Stimulated activated CD4-positive, alpha-beta T cell treated with anti-CD3 and anti-CD28 coated beads, Interleukin-15, amount 100 ng/mL, for 1 hour (primary cell): ENCODE data around the gene SGMS2.

Source experiments
- DNase-seq, 2 donors: peaks; one replicate each; pipeline ENCODE4 v3.0.0-alpha.2; 2020; ENCODE audit warnings: low read depth in 1 of 2, low spot score in 1 of 2

SGMS2 gene

DNA sequence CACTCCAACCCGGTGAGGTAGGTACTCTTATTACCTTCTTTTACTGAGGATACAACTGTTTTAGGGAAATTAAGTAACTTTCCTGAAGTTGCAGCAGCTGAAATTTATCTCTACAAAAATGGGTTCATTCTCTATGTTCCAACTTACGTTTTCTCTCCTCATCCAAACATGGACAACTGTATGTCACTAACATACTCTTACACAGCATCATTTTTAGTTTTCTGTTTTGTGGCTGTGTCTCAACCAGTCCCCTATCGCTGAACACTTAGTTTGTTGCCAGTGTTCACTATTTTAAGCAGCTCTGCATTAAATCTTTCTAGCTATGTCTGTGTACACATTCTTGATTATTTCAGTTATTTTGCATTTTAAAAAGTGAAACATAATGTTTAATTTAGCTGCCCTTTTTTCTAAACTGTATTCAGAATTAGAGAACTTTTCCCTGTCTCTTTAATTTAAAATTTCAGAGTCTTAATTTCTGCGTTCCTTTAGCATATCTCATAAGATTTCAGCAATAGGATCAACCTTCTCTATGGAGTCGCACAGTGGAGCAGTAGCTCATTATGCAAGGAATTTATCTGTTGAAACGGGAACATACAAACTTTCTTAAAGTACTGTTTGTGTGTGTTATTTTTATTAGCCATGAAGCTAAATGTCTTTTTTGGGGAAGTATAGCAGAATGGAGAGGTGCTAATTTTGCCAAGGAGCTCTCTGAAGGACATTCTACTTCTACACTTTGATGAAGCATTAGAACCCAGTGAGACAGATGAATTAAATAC lies 3.8 kb downstream of the SGMS2 start:
- no peak for DNase-seq

DNA sequence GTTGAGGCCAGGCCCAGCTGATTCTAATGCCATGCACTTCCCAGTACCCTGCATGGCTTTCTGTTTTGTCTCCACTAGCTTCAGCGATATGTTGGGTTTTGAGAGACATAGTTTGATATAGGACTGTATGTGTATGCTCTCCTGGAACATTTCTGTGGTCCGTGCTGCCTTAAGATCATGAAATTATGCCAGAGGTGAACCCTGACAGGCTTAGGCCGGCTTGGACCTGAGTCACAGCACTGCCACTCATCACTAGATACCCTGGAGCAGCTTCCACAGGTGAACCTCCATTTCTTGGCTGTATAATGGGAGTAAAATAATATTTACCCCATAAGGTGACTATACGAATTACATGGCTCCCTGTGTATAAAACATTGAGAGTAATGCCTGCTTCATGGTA lies 6.4 kb downstream of the SGMS2 start:
- no peak for DNase-seq

DNA sequence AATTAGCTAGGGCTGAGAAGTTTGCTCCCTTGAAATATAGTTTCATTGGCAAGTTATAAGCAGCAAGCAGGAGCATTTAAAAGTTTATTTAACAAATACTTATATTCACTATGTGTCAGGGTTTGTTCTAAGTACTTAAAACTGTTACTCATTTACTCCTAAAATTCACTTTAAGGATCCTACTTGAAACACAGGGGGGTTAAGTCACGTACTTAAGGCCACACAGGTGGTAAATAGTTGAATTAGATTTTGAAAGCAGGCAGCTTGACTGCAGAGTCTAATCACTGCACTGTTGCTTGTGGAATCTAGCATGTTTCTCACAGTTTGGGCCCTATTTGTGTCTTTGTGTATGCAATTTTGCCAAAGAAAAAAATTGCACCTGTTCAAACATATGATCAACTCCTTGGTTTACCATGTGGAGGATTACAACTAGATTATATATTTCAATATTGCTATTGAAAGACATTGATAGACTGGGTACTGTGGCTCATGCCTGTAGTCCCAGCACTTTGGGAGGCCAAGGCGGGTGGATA lies 7.6 kb downstream of the SGMS2 start:
- DNase-seq: no peak

DNA sequence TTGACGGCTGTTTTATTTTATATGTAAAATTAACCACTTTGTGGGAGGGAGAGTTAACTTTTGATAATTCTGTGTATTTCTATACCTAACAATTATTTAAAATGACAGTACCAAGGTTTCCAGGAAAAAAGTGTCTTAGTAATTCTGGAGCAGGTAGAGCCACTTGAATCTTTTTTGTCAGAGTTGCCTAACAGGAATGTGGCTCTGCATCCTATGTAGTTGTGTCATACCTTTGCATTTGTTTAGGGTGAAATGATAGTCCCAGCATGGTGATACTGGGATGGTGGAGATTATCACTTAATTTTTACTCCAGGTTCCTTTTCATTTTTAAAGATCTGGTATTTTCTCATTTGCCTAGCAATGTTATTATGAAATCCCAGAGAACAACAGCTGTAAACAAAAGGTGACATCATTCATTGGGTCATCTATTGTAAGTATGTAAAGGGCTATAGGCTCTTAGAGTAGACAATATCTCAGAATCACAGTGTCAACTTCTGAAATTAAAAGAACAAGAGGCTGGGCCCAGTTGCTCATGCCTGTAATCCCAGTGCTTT lies 9.6 kb downstream of the SGMS2 start:
- no peak for DNase-seq

DNA sequence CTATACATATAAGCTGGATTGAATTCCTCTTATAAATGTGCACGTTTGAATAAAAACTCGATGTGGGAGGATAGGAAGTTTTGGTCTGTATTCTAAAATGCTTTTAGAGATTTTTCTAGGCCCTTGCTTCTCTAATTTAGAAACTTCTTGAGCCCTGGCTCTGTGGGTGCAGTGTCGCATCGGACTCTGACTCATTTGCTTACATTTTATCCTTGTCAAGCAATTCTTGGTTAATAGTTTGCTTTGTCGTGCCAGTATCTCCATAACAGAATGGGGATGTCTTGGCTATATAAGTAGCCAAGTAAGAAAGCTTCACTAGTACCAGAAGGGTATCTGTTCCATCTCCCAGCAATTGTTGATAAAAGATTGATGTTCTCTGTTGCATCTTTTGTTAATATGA lies 10.7 kb downstream of the SGMS2 start:
- DNase-seq: no peak

DNA sequence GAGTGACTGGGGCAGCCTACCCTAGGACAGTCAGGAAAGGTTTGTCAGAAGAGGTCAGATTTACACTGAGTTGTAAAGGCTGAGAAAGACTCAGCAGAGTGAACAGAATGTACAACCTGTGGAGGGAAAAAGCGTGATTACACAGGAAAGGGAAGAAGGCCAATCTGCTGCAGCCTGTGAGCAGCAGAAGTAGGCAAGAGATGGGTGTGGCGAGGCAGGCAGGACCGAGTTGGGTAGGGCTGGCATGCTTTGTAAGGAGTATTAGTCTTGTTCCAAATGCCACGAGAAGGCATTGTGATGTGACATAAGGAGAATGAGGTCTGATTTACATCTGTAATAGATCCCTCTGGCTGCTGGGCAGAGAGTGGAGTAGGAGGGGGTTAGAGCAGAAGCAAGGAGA lies 12.6 kb downstream of the SGMS2 start:
- no peak for DNase-seq

DNA sequence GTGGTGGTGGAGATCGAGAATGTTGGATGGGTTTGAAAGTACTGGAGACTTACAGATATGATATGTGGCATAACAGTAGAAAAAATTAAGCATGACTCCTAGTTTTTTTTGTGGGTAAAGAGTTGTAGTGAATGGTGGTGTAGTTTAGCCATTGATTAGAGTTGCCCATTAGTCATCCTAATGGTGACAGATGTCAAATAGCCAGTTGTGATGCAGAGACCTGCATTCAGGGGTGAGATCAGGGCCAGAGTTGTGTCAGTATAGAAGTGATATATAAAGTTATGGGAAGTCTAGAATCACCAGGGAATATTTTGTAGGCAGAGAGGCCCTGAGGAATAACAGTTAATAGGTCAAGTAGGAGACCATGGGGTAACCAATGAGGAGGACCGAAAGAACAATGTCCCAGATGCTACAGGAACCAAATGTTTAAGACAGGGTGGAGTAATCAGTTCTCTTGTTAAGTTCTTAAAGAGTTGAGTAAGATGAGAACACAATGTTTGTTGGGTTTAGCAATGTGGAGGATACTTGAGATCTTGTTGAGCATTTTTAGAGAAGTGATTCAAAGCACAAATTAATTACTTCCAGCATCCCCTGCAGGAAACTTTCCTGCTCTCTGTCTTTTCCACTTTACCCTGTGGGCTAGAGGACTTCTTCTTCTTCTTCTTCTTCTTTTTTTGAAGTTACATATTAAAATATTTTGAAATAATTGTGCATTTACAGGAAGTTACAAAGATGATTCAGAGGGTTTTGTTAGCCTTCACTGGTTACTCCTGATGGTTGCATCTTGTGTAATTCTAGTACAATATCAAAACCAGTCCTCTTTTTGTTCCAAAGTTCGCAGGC lies 13.3 kb downstream of the SGMS2 start:
- no peak for DNase-seq

DNA sequence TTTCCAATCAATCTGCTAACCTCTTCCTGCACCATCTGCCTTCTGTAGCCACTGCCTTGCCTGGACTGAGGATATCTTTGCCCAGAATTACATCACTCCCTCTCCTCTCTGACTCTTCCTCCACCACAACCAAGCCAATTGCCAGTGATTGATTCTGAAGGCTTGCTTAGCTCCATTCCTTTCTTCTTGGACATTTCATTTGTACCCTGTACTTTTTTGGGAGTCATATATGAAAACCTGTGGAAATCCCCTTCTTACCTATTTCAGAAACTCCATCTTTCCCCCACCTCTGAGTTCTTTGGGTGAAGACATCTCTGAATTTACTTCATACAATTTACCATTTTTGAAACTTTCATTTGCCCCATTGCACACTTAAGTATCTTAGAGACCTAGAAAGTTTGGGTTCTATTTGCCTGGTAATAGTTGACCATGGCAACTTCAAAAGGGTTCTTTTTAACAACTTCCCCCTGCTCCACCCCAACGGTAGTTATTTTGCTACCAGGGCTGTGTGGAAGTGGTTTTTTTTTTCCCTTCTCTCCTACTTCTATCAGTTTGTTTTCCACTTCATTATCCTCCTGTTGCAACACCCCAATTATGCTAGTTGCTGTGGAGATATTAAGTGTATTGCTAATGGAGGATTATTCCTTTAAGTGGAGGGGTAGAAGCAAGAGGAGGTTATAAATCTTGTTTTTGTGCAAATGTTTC lies 14.3 kb downstream of the SGMS2 start:
- no peak for DNase-seq

DNA sequence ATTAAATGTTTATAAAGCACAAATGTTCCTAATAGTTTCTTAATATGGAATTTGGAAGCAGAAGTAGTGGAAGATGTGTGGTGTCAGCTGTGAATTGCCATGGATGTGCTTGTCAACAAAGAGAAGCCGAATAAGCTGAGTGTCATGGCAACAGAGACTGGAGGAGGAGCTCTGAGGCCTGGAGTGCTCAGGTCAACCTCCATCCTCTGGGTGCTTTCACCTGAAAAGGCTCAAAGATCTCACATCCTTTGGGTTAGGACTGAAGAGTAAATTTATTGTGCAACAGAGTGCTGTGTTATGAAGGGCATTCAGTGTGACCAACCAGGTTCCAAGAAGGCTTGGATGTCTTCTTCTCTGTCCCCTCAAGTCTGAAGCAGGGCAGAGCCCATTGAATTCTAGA lies 18.7 kb downstream of the SGMS2 start:
- no peak for DNase-seq

DNA sequence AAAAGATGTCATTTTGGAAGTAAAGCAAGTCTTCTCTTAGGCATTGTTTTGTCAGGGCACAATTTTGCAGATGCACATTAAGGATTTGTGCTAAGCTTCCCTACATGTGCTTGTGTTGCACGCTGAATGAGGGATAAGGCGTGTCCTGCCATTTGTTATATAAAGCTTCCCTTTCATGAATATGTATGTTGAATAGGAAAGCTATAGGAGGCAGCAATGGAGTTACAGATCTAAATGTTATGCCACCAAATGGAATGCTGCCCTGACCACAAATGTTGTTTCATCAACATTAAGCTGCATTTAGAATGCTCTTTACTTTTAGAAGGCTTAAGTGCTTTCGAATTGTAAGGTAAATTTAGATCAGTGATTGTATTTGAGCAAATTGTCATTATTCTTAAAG lies 20.9 kb downstream of the SGMS2 start:
- DNase-seq: no peak

DNA sequence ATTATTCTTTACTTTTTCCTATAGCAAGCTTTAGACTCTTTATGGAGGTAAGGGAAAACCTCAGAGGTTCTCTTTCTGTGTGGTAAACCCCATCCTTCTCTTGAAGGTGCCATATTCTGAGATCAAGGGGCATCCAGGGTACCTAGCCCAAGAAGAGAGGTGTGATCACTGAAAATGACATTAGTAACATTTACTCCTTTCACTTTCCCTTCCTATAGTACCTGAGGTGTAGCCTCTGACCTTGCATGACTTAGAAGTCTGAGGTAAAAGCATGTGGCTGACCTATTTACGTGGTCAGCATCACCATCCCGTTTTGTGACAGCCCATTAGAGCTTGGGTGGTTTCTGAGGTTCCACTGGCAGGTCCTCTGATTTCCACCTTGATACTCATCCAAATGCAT lies 25.7 kb downstream of the SGMS2 start:
- no peak for DNase-seq

DNA sequence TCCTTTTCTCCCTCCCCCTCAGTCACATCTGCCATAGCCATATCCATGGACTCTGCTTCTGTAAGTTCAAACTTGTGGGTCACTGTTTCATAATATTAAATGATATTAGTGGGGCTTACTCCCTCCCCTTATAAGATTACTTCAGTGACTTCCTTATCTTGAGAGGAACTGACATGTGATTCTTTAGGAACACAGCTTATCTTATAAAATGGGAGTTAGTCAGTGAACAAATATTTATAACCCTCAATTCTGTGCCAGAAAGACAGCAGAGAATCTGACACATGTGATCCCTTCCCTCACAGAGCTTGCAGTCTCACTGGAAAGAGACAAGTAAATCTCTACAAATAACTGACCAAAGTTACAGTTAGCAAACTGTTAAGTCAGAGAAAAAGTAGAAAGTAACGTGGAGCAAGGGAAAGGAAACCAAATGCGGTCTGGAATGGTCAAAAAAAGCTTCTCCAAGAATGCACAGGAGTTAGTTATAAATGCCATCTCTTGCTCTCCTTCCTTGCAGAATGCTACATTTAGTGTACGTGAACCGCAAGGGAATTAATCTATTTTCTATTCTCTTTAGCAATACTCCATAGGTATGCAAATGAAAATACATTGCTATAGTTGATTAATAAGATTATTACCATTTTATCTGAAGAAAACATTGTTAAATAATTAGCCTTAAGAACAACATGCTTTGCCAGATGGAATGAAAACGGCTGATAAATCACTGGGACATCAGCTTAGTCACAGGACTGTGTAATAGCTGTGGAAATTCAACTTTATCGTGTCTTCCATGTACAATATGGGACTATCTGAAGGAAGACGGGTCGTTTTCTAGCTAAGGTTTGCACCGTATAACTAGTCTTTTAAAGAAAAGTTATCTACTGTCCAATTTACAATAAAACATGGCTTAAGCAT lies 29.0 kb downstream of the SGMS2 start:
- DNase-seq: no peak

DNA sequence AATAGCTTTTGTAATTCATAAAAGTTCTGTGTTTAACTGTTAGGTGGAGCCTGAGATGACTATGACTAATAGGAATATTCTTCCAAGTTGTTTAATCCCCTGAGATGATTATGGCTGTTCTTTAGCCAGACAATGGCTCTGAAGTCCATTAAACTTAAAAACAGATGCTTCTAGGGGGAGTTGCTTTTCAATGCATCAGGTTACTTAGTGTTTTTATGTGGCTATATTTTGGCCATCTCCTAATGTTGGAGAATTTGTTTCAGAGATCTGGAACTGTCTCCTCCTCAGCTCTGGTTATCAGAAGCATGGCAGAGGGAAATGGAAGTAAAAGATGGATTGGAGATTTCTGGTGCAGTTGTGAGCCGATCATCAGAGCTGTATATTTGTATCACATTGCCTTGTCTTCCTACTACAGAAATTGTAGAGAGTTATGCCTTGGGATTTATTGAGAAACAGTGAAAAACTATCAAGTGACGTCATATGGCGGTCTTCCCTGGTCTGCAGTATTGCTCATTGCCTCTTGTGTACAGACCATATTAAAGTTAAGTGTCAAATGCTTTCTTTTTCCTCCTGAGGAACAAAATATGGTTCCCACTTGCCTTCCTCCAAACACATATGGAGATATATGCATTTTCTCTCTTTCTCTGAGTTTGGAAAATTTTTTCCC lies 29.8 kb downstream of the SGMS2 start:
- no peak for DNase-seq

DNA sequence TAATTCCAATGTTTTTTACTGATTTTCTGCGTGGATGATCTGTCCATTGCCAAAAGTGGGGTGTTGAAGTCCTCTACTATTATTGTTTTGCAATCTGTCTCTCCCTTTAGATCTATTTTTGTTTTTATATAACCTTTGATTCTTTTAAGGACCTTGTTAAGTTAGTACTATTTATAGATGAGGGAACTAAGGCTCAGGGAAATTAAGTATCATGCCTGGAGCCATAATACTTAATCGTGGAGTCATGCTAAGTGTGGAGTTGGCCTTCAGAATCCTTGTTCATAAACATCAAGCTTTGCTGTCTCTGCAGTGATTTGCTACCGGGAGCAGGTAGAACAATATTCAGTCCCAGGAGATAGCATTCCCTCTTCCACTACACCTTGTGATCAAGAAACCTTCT lies 31.0 kb downstream of the SGMS2 start:
- no peak for DNase-seq

DNA sequence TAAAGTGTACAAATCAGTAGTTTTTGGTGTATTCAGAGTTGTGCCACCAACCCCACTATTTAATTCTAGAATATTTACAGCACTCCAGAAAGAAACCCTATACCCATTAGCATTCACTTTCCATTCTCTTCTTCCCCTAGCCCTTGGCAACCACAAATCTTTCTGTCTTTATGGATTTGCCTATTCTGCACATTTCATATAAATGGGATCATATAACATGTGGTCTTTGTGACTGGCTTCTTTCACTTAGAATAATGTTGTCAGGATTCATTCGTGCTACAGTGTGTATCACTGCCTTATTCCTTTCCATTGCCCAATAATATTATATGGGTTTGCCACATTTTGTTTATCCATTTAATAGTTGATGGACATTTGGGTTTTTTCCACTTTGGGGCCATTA lies 32.2 kb downstream of the SGMS2 start:
- no peak for DNase-seq

DNA sequence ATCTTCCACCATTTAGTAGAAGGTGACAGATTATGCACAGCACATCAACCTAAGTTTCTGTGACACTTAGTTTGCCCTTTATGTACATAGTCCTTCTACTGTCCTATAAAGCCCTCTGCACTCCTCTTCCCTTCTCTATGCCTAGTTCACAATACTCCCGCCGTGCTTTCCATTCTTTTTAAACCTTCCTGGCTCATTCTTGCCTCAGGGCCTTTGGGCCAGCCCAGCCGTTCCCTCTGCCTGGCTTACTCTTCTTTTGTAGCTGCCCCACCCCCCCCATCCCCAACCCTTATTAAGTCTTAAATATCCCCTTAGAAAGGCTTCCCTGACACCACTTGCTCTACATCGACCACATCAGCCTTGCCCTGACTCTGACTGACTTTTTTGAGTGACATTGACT lies 33.0 kb downstream of the SGMS2 start:
- DNase-seq: no peak

DNA sequence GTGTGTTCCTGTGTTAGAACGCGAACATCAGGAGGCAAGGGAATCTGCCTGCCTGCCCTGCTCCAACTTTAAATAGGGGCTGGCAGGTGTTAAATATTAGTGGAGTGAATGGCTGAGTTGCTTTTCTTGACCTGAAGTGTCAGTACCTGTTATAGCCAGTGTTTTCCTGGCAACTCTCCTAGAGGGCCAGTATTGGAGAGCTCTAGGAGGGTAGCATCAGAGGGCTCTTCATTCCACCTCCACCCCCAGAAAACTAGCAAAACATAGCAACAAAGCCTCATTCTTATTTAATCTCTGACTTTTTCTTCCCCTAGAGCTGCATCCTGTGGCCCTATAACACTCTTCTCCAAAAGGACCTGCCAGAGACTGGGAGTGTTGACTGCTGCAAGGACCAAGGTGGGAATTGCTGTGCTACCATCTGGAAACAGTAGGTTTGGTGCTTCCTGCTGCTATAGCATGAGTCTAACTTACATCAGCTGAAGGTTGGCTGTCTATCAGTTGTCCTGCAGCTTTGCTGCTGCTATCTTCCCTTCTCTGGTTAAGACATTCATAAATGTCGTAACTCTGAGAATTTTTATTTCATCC lies 33.5 kb downstream of the SGMS2 start:
- no peak for DNase-seq

DNA sequence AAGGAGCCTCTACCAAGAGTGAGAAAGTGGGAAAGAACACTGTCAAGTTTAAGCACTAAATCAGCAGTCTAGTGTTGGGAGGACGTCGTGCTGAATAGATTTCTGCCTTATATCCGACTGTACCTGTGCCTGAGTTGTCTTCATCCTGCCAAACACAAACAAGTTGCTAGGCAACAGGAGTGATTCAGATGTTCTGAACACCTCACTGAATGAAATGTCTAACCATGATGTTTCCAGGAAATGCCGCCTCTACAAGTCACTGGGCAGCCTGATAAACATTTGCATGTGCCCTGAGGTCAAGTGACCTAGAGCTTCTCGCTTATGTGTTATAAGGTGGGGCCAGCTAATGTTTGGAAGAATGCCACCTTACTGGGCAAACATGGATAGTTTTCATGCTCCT lies 37.9 kb downstream of the SGMS2 start:
- no peak for DNase-seq

DNA sequence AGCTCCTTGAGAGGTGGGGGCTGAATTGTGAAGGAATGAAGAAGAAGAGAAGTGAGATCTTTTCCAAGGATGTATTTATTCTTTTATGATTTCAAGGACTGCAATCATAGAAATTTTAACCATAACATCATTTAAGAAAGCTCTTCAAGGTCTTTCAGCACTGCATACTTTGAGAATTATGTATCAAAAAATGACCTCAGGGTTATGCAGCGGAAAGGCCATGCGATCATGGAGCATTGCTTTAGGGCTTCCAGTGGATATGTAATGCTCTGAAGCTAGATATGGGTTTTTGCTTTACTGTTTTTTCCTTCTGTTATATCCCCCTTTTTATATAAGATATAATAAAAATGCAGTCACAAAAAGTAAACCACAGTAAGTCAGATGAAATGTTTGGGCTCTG lies 38.7 kb downstream of the SGMS2 start:
- DNase-seq: no peak
